HEK293 (cell line): ENCODE data around the gene UFD1.

ENCODE experiments used
- CTCF ChIA-PET: fragments of 350-600 bp; formaldehyde crosslinking; extraction: SDS; loops from one replicate; lab custom pipeline; 2021; ENCODE audit warnings: antibody characterized with exemption; lab: Yijun Ruan, JAX
- POLR2A ChIA-PET: fragments of 300-600 bp; formaldehyde crosslinking; extraction: SDS; loops from one replicate; lab custom pipeline; 2020; ENCODE audit warnings: antibody characterized with exemption, inconsistent platforms; lab: Yijun Ruan, JAX
- H3K27ac ChIP-seq: fragments of 200-500 bp; sonication (Bioruptor generic); 2 replicates; pipeline ENCODE4 v1.5.1; 2014; ENCODE audit warnings: low read depth, low read length, control low read depth, inconsistent platforms; ENCODE audit errors: extremely low read depth
- H3K36me3 ChIP-seq, 2 experiments: fragments of 200-500 bp in 1 of 2; sonication (Bioruptor generic) in 1 of 2; 1 replicate in 1 of 2; 2 replicates in 1 of 2; pipeline ENCODE4 v1.5.1; 2014 to 2017; ENCODE audit warnings: inconsistent platforms in 2 of 2, low read length in 2 of 2; ENCODE audit not compliant: control insufficient read depth in 2 of 2, insufficient read depth in 1 of 2
- H3K4me1 ChIP-seq: fragments of 200-500 bp; sonication (Bioruptor generic); 2 replicates; pipeline ENCODE4 v1.5.1; 2014; ENCODE audit warnings: mild to moderate bottlenecking, low read length, inconsistent platforms; ENCODE audit not compliant: control insufficient read depth, insufficient read depth
- H3K4me3 ChIP-seq: 2 replicates; pipeline ENCODE4 v1.5.1; 2011; ENCODE audit warnings: low read depth, mild to moderate bottlenecking, control low read depth, low read length, moderate library complexity
- H3K9me3 ChIP-seq: fragments of 200-500 bp; sonication (Bioruptor generic); 2 replicates; pipeline ENCODE4 v1.5.1; 2014; ENCODE audit warnings: low read depth, low read length, inconsistent platforms; ENCODE audit not compliant: control insufficient read depth, insufficient read depth
- EGR2 ChIP-seq: fragments of 450-650 bp; formaldehyde crosslinking; IDR thresholded peaks from 2 replicates; pipeline ENCODE4 v1.5.1; 2016; ENCODE audit warnings: low read depth, missing biosample characterization, missing genetic modification characterization
- GLIS1 ChIP-seq: fragments of 450-650 bp; formaldehyde crosslinking; IDR thresholded peaks from 2 replicates; pipeline ENCODE4 v1.5.1; 2016; ENCODE audit warnings: missing biosample characterization, missing genetic modification characterization
- KLF16 ChIP-seq: fragments of 450-650 bp; formaldehyde crosslinking; IDR thresholded peaks from 2 replicates; pipeline ENCODE4 v1.5.1; 2017; ENCODE audit warnings: missing biosample characterization, missing genetic modification characterization
- KLF8 ChIP-seq: fragments of 450-650 bp; formaldehyde crosslinking; IDR thresholded peaks from 2 replicates; pipeline ENCODE4 v1.5.1; 2016; ENCODE audit warnings: missing biosample characterization, missing genetic modification characterization
- MZF1 ChIP-seq: fragments of 450-650 bp; formaldehyde crosslinking; IDR thresholded peaks from 2 replicates; pipeline ENCODE4 v1.5.1; 2017; ENCODE audit warnings: missing biosample characterization, missing genetic modification characterization, borderline replicate concordance
- RBAK ChIP-seq: fragments of 450-650 bp; formaldehyde crosslinking; IDR thresholded peaks from 2 replicates; pipeline ENCODE4 v1.5.1; 2016; ENCODE audit warnings: missing biosample characterization, missing genetic modification characterization
- SP7 ChIP-seq: fragments of 450-650 bp; formaldehyde crosslinking; IDR thresholded peaks from 2 replicates; pipeline ENCODE4 v1.5.1; 2016; ENCODE audit warnings: missing biosample characterization, missing genetic modification characterization
- TRIM28 ChIP-seq: IDR thresholded peaks from 2 replicates; pipeline ENCODE4 v1.6.1; 2011; ENCODE audit warnings: low read length, control low read depth, borderline replicate concordance
- YY2 ChIP-seq: fragments of 450-650 bp; formaldehyde crosslinking; IDR thresholded peaks from 2 replicates; pipeline ENCODE4 v1.5.1; 2016; ENCODE audit warnings: missing biosample characterization, missing genetic modification characterization
- ZBTB20 ChIP-seq: fragments of 450-650 bp; formaldehyde crosslinking; IDR thresholded peaks from 2 replicates; pipeline ENCODE4 v1.5.1; 2016; ENCODE audit warnings: missing biosample characterization, missing genetic modification characterization
- ZBTB21 ChIP-seq: fragments of 450-650 bp; formaldehyde crosslinking; IDR thresholded peaks from 2 replicates; pipeline ENCODE4 v1.5.1; 2017; ENCODE audit warnings: missing biosample characterization, missing genetic modification characterization
- ZNF138 ChIP-seq: fragments of 450-650 bp; formaldehyde crosslinking; IDR thresholded peaks from 2 replicates; pipeline ENCODE4 v1.5.1; 2016; ENCODE audit warnings: missing biosample characterization, missing genetic modification characterization, borderline replicate concordance
- ZNF146 ChIP-seq: fragments of 450-650 bp; formaldehyde crosslinking; IDR thresholded peaks from 2 replicates; pipeline ENCODE4 v1.5.1; 2016; ENCODE audit warnings: missing biosample characterization, missing genetic modification characterization
- ZNF2 ChIP-seq: fragments of 450-650 bp; formaldehyde crosslinking; IDR thresholded peaks from 2 replicates; pipeline ENCODE4 v1.5.1; 2016; ENCODE audit warnings: missing biosample characterization, missing genetic modification characterization
- ZNF248 ChIP-seq: fragments of 450-650 bp; formaldehyde crosslinking; IDR thresholded peaks from 2 replicates; pipeline ENCODE4 v1.5.1; 2017; ENCODE audit warnings: missing biosample characterization, missing genetic modification characterization
- ZNF274 ChIP-seq, 2 experiments: fragments of 200-500 bp in 1 of 2; fragments of 450-650 bp in 1 of 2; sonication (Bioruptor generic) in 1 of 2; formaldehyde crosslinking in 1 of 2; IDR thresholded peaks; 2 replicates each; pipeline versions ENCODE4 v1.5.1 to v1.6.1; 2014 to 2016; ENCODE audit warnings: borderline replicate concordance in 1 of 2, inconsistent platforms in 1 of 2, low read length in 1 of 2, missing biosample characterization in 1 of 2, missing genetic modification characterization in 1 of 2
- ZNF354C ChIP-seq: fragments of 450-650 bp; formaldehyde crosslinking; IDR thresholded peaks from 2 replicates; pipeline ENCODE4 v1.5.1; 2016; ENCODE audit warnings: missing biosample characterization, missing genetic modification characterization, low read depth, borderline replicate concordance
- ZNF404 ChIP-seq: fragments of 450-650 bp; formaldehyde crosslinking; IDR thresholded peaks from 2 replicates; pipeline ENCODE4 v1.5.1; 2017; ENCODE audit warnings: missing biosample characterization, missing genetic modification characterization
- ZNF544 ChIP-seq: fragments of 450-650 bp; formaldehyde crosslinking; IDR thresholded peaks from 2 replicates; pipeline ENCODE4 v1.5.0; 2017; ENCODE audit warnings: missing biosample characterization, missing genetic modification characterization
- ZNF560 ChIP-seq: fragments of 450-650 bp; formaldehyde crosslinking; IDR thresholded peaks from 2 replicates; pipeline ENCODE4 v1.5.1; 2017; ENCODE audit warnings: missing biosample characterization, missing genetic modification characterization, borderline replicate concordance
- ZNF621 ChIP-seq: fragments of 450-650 bp; formaldehyde crosslinking; IDR thresholded peaks from 2 replicates; pipeline ENCODE4 v1.5.1; 2017; ENCODE audit warnings: missing biosample characterization, missing genetic modification characterization
- ZNF837 ChIP-seq: fragments of 450-650 bp; formaldehyde crosslinking; IDR thresholded peaks from 2 replicates; pipeline ENCODE4 v1.5.1; 2016; ENCODE audit warnings: missing biosample characterization, missing genetic modification characterization
- TF ChIP-seq, protein P1 (sequence below): sonication (generic); formaldehyde crosslinking; IDR thresholded peaks from 2 replicates; pipeline ENCODE4 v1.8.1; 2022; ENCODE audit warnings: mild to moderate bottlenecking, moderate library complexity, missing genetic modification reagents
- TF ChIP-seq, protein P2 (sequence below): fragments of 450-650 bp; formaldehyde crosslinking; IDR thresholded peaks from 2 replicates; pipeline ENCODE4 v1.5.1; 2017; ENCODE audit warnings: missing biosample characterization, missing genetic modification characterization

UFD1 gene

DNA sequence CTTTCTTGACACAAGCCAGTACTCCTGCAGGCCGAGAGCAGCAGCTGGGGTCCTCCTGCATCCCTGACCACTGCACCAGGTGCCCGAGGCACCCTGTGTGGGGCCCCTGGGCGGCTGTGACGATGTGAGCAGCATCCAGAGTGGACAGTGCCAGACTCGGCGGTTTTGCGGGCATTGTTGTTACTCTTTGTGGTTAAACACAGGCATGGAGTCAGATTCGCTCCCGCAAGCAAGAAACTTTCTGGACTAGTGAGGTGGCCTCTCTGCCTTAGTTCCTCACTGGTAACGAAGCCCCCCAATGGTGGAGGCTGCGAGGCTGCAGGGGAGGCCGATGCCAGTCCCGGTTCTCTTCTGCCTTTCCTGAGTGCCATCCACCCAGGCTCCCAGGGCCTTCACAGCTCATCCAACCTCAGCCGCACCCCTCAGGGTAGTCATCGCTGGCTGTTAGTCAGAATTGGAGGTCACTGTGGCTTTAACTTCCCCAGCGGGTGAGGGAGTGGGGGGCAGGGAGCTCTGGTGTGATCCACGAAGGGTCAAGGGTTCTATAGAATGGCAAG is 48.9 kb upstream of the UFD1 start (continued):
- no peak for TF ChIP-seq ZNF404 (tag by site-specific recombination)
- no peak for TF ChIP-seq ZNF146 (tag by site-specific recombination)
- no peak for TF ChIP-seq ZNF560 (tag by site-specific recombination)
- no peak for TF ChIP-seq ZNF2 (tag by site-specific recombination)
- TF ChIP-seq ZNF248 (tag by site-specific recombination): no peak
- no peak for TF ChIP-seq EGR2 (tag by site-specific recombination)

DNA sequence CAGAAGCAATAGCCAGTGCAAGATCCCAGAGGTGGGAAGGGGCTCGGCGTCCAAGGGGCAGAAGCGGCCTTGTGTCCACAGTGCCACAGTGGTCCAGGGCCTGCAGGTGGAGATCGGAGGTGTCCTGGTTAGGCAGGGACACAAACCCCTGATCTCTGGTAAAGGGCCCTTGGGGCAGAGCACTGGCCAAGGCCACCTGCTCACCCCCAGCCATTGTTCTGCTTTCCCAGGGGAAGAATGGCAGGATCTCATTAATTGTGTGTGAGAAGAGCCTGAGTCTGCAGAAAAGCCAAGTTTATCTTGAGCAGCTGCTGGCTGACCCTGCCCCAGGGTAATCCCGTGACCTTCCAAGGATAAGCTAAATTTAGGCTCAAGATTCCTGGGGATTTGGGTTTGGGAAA is 48.3 kb upstream of the UFD1 start:
- no peak for TF ChIP-seq KLF16 (tag by site-specific recombination)
- TF ChIP-seq, protein P1, sequence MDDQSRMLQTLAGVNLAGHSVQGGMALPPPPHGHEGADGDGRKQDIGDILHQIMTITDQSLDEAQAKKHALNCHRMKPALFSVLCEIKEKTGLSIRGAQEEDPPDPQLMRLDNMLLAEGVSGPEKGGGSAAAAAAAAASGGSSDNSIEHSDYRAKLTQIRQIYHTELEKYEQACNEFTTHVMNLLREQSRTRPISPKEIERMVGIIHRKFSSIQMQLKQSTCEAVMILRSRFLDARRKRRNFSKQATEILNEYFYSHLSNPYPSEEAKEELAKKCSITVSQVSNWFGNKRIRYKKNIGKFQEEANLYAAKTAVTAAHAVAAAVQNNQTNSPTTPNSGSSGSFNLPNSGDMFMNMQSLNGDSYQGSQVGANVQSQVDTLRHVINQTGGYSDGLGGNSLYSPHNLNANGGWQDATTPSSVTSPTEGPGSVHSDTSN (CRISPR knock-in tag): no peak
- H3K9me3 ChIP-seq: no peaks in the 10 kb centered on the region
- ChIA-PET CTCF (no interaction called here), POLR2A (interaction anchor here (0.6 kb wide), 1 partner anchor 126 kb away, joined by 3 read pairs; no protein-coding TSS in a partner anchor)
- H3K36me3 ChIP-seq: peaks cover 0 to 5% of the 10 kb centered on the region in 2 experiments; a peak in 1 of 3 replicates
- H3K4me3 ChIP-seq: no peak overlapping the region
- H3K27ac ChIP-seq: no peak overlapping the region
- H3K4me1 ChIP-seq: no peaks in the 10 kb centered on the region

DNA sequence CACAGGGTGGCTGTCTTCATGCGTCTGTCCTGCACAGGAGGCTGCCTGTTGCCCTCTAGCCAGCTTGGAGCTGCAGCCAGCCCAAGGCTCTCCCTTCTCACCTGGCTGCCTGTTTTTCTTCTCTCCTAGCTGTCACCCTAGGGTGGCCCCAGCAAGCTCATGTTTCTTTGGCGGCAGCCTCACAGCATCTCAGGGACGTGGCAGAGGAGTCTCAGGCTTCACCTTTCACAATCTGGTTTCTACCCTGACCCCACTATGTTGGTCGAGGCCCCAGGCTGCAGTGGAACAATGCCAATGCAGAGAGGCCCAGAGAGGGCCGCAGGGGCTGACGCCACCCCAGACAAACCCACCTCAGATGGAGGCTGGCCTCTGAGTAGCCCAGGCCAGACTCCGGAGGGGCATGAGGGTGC is 47.7 kb upstream of the UFD1 start:
- peaks cover 0 to 5% of the 10 kb centered on the region in 2 experiments; a peak in 1 of 3 replicates for H3K36me3 ChIP-seq
- H3K4me1 ChIP-seq: no peaks in the 10 kb centered on the region
- CTCF ChIA-PET: interaction anchor here (0.6 kb wide), 1 partner anchor 33 kb away, joined by 3 read pairs; no protein-coding TSS in a partner anchor
- no peak overlapping the region for H3K27ac ChIP-seq
- H3K9me3 ChIP-seq: no peaks in the 10 kb centered on the region
- no peak for TF ChIP-seq TRIM28
- POLR2A ChIA-PET: interaction anchor here (0.6 kb wide), 1 partner anchor 126 kb away, joined by 3 read pairs; no protein-coding TSS in a partner anchor
- H3K4me3 ChIP-seq: no peak overlapping the region

DNA sequence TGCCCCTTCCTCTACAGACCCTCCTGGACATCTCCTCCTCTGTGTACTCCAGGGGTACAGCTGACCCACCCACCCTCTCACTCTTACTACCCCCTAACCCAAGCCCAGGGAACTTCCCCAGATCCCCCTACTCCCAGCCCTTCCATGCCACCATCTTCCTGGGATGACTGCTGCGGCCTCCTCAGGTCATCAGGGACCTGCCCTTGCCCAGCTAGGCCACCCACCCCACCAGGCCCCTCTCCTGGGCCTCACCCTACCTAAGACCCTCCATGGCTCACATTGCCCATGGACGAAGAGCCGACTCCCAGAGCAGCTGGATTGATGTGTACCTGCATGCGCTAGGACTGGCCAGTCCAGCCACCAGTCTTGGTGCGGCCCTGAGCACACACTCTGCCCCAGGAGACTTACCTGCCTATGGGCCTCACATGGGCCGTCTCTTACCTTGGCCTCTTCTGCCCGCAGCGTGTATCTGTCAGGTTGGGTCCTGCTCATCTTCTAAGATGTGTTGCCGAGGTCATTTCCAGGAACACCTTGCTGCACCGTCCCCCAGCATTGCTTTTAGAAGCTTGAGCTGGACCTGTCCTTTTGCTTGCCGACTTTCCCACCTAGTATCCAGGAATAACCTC is 47.2 kb upstream of the UFD1 start:
- TF ChIP-seq YY2 (tag by site-specific recombination): no peak
- no peak for TF ChIP-seq ZNF837 (tag by site-specific recombination)
- TF ChIP-seq MZF1 (tag by site-specific recombination): no peak
- TF ChIP-seq ZNF146 (tag by site-specific recombination): no peak
- no peak for TF ChIP-seq RBAK
- no peak for TF ChIP-seq ZNF354C (tag by site-specific recombination)
- TF ChIP-seq GLIS1: no peak
- CTCF ChIA-PET: interaction anchor here (0.6 kb wide), 1 partner anchor 33 kb away, joined by 3 read pairs; no protein-coding TSS in a partner anchor
- H3K36me3 ChIP-seq: peaks cover 0 to 10% of the 10 kb centered on the region in 2 experiments; a peak in 1 of 3 replicates
- no peaks in the 10 kb centered on the region for H3K9me3 ChIP-seq
- H3K4me3 ChIP-seq: no peak overlapping the region
- no peak overlapping the region for H3K27ac ChIP-seq
- POLR2A ChIA-PET: no interaction called here
- no peaks in the 10 kb centered on the region for H3K4me1 ChIP-seq

DNA sequence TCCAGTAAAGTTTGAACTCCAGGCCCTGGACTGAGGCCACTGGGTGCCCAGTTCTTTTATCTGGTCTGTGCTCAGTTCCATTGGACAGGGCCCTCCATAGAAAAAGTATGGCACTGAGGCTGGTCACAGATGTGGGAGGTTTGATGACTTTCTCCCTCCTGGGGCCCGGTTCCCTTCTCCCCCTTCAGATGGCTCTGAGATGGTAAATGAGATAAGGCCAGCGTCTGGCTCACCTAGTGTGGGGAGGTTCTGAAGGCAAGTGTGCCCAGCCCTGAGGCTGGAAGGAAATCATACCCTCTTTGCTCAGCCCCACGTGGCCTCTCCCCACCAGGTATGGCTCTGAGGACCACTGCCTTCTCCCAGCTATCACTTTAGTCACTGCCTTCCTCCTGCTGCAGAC is 46.7 kb upstream of the UFD1 start:
- Histone ChIP-seq H3K9me3 (no peaks in the 10 kb centered on the region), H3K27ac (no peak overlapping the region), H3K4me1 (no peaks in the 10 kb centered on the region), H3K36me3 (peaks cover 0 to 15% of the 10 kb centered on the region in 2 experiments; a peak in 1 of 3 replicates), H3K4me3 (no peak overlapping the region)
- CTCF ChIA-PET: no interaction called here
- POLR2A ChIA-PET: no interaction called here
- TF ChIP-seq KLF8 (no peak), RBAK (no peak), ZBTB20 (tag by site-specific recombination) (no peak), ZNF544 (tag by site-specific recombination) (no peak), ZBTB21 (tag by site-specific recombination) (no peak), ZNF248 (tag by site-specific recombination) (no peak), ZNF274 (IDR thresholded peaks at IDR 0.05; ENCODE audit: low read length) (no peak), ZNF274 (tag by site-specific recombination; IDR thresholded peaks at IDR 0.05; ENCODE audit: borderline replicate concordance) (no peak), ZNF138 (tag by site-specific recombination) (no peak), ZNF354C (tag by site-specific recombination) (no peak), SP7 (no peak), ZNF621 (tag by site-specific recombination) (no peak)
- TF ChIP-seq, protein P2, sequence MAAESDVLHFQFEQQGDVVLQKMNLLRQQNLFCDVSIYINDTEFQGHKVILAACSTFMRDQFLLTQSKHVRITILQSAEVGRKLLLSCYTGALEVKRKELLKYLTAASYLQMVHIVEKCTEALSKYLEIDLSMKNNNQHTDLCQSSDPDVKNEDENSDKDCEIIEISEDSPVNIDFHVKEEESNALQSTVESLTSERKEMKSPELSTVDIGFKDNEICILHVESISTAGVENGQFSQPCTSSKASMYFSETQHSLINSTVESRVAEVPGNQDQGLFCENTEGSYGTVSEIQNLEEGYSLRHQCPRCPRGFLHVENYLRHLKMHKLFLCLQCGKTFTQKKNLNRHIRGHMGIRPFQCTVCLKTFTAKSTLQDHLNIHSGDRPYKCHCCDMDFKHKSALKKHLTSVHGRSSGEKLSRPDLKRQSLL: no peak
